GM19099 (cell line): ENCODE measurements around the gene KLHL36.

Experiments used
- POLR2A ChIP-seq: IDR thresholded peaks from 3 replicates; pipeline ENCODE4 v1.6.1; 2011; ENCODE audit warnings: low read depth; ENCODE audit not compliant: insufficient read length; ENCODE audit errors: extremely low read depth

The KLHL36 gene

GRCh38 chr16:84652566-84652965 lies 4.3 kb downstream of the KLHL36 start:
- TF ChIP-seq POLR2A, result no peak

DNA sequence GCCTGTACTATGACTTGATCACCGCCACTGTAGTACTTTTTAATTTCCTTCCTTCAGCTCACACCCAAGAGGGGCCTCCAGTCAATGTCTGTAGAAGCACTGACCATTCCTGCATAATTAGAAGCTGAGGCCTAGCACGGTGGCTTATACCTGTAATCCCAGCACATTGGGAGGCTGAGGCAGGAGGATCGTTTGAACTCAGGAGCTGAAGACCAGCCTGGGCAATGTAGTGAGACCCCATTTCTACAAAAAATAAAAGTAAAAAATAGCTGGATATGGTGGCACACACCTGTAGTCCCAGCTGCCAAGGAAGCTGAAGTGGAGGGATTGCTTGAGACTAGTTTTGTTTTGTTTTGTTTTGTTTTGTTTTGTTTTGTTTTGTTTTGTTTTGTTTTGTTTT lies 5.9 kb downstream of the KLHL36 start:
- TF ChIP-seq POLR2A, result no peak

GRCh38 chr16:84654998-84655397 lies 6.7 kb downstream of the KLHL36 start:
- TF ChIP-seq POLR2A, result no peak

DNA sequence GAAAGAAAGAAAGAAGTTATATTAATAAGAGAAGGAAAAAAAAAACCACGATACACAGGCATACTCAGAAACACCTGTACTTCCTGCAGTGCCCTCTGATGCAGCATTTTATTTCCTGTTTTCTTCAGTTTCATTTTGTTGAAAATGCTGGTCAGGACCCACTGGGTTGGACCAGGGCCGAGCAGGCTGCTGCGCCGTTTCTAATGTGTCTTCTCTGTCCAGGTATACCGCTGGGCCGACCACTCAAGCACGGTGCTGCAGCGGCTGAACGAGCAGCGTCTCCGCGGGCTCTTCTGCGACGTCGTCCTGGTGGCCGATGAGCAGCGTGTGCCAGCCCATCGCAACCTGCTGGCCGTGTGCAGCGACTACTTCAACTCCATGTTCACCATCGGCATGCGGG lies 8.3 kb downstream of the KLHL36 start:
- TF ChIP-seq POLR2A, result no peak

DNA sequence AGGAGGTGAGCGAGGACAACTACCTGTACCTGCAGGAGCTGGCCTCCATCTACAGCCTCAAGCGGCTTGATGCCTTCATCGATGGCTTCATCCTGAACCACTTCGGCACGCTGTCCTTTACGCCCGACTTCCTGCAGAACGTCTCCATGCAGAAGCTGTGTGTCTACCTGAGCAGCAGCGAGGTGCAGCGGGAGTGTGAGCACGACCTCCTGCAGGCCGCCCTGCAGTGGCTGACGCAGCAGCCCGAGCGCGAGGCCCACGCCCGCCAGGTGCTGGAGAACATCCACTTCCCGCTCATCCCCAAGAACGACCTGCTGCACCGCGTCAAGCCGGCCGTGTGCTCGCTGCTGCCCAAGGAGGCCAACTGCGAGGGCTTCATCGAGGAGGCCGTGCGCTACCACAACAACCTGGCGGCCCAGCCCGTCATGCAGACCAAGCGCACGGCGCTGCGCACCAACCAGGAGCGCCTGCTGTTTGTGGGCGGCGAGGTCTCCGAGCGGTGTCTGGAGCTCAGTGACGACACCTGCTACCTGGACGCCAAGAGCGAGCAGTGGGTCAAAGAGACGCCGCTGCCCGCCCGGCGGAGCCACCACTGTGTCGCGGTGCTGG lies 9.0 kb downstream of the KLHL36 start:
- no peak for TF ChIP-seq POLR2A

DNA sequence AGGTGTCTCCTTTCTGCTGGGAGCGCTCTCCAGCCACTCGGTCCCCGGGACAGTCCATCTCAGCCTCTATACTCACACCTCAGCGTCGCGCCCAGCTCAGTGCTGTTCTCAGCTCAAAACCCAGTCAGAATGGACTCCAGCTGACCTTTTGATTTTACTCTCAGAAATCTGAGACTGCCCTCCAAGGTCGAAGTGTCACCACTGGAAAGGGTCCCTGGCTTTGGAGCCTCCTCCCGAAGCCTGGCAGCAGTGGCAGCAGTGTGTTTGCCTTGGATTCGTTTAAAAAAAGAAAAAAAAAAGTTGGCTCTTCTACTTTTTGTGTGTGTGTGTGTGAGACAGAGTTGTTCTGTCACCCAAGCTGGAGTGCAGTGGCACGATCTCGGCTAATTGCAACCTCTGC lies 10.4 kb downstream of the KLHL36 start:
- TF ChIP-seq POLR2A, result no peak

DNA sequence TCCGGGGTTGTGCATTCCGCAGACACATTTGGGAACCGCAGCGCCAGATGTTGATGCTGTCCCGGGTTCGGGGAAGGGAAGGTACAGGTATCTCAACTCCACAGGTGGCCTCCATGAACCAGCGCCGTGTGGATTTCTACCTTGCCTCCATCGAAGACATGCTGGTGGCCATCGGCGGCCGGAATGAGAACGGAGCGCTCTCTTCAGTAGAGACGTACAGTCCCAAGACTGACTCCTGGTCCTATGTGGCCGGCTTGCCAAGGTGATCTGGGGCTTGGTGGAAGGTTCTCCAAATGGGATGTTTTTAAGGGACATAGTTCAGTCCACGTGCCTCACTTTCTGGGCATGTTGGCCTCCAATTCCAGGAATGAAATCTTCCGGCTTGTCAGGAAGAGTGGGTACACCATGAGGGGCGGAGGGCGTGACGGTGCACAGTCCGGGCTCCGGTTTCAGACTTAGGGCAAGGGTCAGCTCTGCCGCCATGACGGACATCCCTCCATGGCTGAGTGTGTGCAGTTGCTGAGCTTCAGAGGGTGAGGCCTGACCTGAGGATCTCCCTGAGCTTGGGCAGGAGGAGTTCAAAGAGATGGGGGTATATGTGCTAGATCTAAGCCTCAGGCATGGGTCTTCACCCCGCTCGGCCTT lies 11.5 kb downstream of the KLHL36 start:
- TF ChIP-seq POLR2A, result no peak

- no peak for TF ChIP-seq POLR2A
Measured at GRCh38 chr16:84660973-84661372, 12.7 kb downstream of the KLHL36 start.

GRCh38 chr16:84661418-84662060 lies 13.2 kb downstream of the KLHL36 start:
- no peak for TF ChIP-seq POLR2A

DNA sequence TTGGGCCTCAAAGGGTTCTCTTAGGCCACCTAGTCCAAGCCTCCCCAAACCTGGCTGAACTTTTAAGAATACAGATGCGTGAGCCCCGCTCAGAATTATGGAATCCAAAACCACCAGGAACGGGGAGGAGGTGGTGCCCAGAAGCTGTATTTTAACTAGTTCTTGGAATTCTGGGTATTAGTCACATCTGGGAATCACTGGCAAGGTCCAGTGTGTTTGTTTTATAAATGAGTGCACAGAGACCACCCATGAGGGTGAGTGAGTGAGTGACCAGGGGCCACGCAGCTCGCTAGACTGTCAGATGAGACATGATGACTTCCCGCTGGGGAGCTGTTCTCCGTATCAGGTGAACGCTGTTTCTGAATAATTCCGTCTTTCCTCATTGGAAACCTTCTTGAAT lies 14.2 kb downstream of the KLHL36 start:
- no peak for TF ChIP-seq POLR2A

GRCh38 chr16:84663433-84664101 lies 15.3 kb downstream of the KLHL36 start:
- no peak for TF ChIP-seq POLR2A

DNA sequence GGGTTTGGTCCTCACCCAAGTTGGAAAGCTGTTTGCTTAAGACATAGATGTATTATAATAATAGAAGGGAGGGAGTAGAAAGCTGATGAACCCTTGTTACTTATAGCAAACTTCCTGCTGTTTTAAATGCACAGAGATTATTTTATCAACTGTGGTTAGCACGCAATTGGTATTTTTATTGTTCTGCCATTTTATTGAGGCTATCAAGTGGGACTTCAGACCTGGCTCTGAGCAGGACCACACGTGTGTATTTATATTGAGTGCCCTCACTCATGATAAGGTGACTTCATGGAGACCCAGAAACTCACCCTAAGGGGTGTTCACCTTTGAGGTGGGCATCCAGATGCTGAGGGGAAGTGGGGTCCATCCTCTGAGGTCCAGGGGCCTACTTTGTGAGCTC lies 17.0 kb downstream of the KLHL36 start:
- no peak for TF ChIP-seq POLR2A

- no peak for TF ChIP-seq POLR2A
Measured at GRCh38 chr16:84665843-84666242, 17.5 kb downstream of the KLHL36 start.

DNA sequence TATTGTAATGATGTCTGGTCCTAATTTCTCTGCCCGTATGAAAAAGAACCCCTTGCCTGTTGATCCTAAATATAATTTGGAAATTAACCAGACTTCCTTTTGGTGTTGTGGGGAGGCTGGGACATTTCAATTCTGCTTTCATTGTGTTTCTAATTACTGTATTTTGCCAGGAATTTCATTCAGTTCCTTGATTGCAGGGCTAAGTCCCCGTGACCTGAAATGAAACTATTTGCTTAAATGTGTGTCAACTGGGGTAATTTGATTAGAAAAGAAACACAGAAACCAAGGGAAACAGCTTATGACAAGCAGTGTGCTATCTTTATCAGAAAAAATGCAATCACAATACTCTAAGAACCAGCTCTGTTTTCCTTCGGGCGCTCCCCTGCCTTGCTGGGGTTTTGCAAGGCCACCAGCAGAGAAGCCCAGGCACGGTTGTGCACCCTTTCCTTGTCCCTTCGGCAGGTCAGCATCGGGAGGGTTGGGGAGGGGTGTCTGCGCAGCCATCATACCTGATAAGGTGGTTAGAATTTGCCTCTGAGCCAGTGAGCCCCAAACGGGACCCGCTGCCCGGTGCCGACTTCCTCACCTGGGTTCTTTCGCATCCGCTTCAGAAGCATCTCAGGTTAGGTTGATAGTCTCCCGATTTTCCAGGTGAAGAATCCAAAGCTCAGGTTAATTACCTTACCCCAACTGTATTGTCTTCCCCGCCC lies 19.4 kb downstream of the KLHL36 start:
- TF ChIP-seq POLR2A, result no peak

DNA sequence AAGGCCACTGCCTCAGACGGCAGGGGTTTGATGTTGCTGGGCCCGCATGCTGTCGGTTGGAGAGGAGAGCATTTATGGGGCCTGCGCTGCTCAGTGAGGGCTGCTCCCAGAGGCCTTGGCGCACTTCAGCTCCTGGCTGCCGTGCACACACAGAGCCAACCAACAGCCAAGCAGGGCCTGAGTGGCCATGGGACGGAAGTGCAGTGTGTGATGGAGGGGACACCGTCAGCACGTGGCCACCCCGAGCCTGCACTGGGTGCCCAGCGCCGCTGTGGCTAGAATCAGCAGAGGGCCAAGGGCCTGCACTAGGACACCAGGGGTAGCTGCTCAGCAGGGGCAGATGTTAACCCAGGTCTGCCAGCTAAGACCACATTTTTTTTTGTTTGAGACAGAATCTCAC lies 21.8 kb downstream of the KLHL36 start:
- TF ChIP-seq POLR2A, result no peak

DNA sequence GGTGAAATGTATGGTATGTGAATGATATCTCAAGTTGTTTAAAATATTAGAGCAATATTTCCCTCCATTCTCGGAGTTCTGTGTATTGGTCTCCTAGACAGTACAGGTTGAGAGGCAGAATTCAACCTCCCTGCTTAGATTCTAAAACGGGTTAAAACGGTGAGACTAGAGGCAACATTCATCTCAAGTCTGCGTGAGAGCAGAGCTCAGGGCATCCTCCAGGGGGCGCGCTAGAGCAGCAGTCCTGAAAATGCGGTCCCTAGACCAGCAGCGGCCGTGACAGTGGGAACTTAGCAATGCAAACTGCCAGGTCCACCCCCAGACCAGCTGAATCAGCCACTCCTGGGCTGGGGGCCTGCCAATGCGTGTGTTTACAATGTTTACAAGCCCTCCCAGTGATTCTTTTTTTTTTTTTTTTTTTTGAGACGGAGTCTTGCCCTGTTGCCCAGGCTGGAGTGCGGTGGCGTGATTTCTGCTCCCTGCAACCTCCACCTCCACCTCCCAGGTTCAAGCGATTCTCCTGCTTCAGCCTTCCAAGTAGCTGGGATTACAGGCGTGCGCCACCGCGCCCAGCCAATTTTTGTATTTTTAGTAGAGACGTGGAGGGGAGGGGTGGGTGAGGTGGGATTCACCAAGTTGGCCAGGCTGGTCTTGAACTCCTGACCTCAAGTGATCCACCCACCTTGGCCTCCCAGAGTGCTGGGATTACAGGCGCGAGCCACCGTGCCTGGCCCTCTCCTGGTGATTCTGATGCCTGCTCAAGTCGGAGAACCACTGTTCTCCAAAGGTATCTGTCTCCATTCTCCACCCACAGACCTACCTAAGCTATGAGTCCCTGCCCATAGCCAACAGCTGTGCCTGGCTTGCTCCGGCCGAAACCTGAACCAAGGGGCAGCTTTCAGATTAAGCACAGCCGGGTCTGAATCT lies 24.2 kb downstream of the KLHL36 start:
- no peak for TF ChIP-seq POLR2A
